HepG2 (cell line): ENCODE results near the gene MAN1B1. TPM values are rescaled to one million over a fixed set of nuclear protein-coding genes. Genes with fewer than 3 reads are reported as not detected.

Source experiments
- ADNP ChIP-seq: sonication (generic); formaldehyde crosslinking; IDR thresholded peaks from 2 replicates; pipeline ENCODE4 v1.4.0; 2020; ENCODE audit warnings: missing genetic modification reagents
- AGO1 ChIP-seq: fragments of 200-400 bp; formaldehyde crosslinking; IDR thresholded peaks from 2 replicates; pipeline ENCODE4 v1.6.1; 2017; ENCODE audit warnings: mild to moderate bottlenecking, low read depth, low read length, moderate library complexity; ENCODE audit not compliant: poor library complexity, severe bottlenecking
- AKAP8 ChIP-seq: sonication (generic); formaldehyde crosslinking; IDR thresholded peaks from 2 replicates; pipeline ENCODE4 v1.5.1; 2020; ENCODE audit warnings: mild to moderate bottlenecking, missing genetic modification reagents
- ASH2L ChIP-seq: fragments of 300-600, 200-600 bp; sonication (generic); IDR thresholded peaks from 2 replicates; pipeline ENCODE4 v1.7.0; 2017; ENCODE audit warnings: low read depth, mild to moderate bottlenecking, moderate library complexity, mixed read lengths, low read length; ENCODE audit not compliant: insufficient read length
- BRCA1 ChIP-seq: sonication (generic); formaldehyde crosslinking; IDR thresholded peaks from 2 replicates; pipeline ENCODE4 v1.4.0; 2020; ENCODE audit warnings: missing genetic modification reagents
- EP300 ChIP-seq, 3 experiments: sonication (generic) in 1 of 3; formaldehyde crosslinking in 1 of 3; IDR thresholded peaks; 2 replicates each; pipeline versions ENCODE4 v1.5.1 to v1.6.1; 2011 to 2020; ENCODE audit warnings: low read depth in 2 of 3, low read length in 2 of 3, borderline replicate concordance in 1 of 3, improper control_type of control experiment in 1 of 3, mild to moderate bottlenecking in 1 of 3, missing genetic modification reagents in 1 of 3, moderate library complexity in 1 of 3
- HMGA1 ChIP-seq: sonication (generic); formaldehyde crosslinking; conservative IDR thresholded peaks from 2 replicates; pipeline ENCODE4 v1.4.0; 2020; ENCODE audit warnings: missing genetic modification reagents
- KDM2A ChIP-seq: sonication (generic); formaldehyde crosslinking; IDR thresholded peaks from 2 replicates; pipeline ENCODE4 v1.4.0; 2020; ENCODE audit warnings: low read depth, missing genetic modification reagents, borderline replicate concordance
- KDM3A ChIP-seq: IDR thresholded peaks from 2 replicates; pipeline ENCODE4 v1.6.1; 2018; ENCODE audit warnings: low read depth, missing compliant biosample characterization
- NONO ChIP-seq, 2 experiments: fragments of 450-650 bp in 1 of 2; sonication (generic) in 1 of 2; formaldehyde crosslinking in 1 of 2; IDR thresholded peaks in 1 of 2; conservative IDR thresholded peaks in 1 of 2; 2 replicates each; pipeline versions ENCODE4 v1.6.1 to v1.8.0; 2017 to 2022; ENCODE audit warnings: mild to moderate bottlenecking in 1 of 2, missing genetic modification reagents in 1 of 2, moderate library complexity in 1 of 2
- RFX5 ChIP-seq: IDR thresholded peaks from 2 replicates; pipeline ENCODE4 v1.6.1; 2011; ENCODE audit warnings: low read depth, low read length, improper control_type of control experiment
- SRY ChIP-seq: sonication (generic); formaldehyde crosslinking; IDR thresholded peaks from 2 replicates; pipeline ENCODE4 v1.8.0; 2022; ENCODE audit warnings: mild to moderate bottlenecking, missing genetic modification reagents
- TBP ChIP-seq: sonication (generic); formaldehyde crosslinking; IDR thresholded peaks from 2 replicates; pipeline ENCODE4 v1.5.0; 2020; ENCODE audit warnings: missing genetic modification reagents
- ZBTB8A ChIP-seq: sonication (generic); formaldehyde crosslinking; IDR thresholded peaks from 2 replicates; pipeline ENCODE4 v1.4.0; 2020; ENCODE audit warnings: mild to moderate bottlenecking, low read depth, missing genetic modification reagents, borderline replicate concordance
- ZNF558 ChIP-seq: sonication (generic); formaldehyde crosslinking; IDR thresholded peaks from 2 replicates; pipeline ENCODE4 v1.9.0; 2022; ENCODE audit warnings: mild to moderate bottlenecking, missing genetic modification reagents, borderline replicate concordance
- ZNF563 ChIP-seq: sonication (generic); formaldehyde crosslinking; IDR thresholded peaks from 2 replicates; pipeline ENCODE4 v1.8.0; 2022; ENCODE audit warnings: mild to moderate bottlenecking, moderate library complexity, missing genetic modification reagents
- ZNF619 ChIP-seq: sonication (generic); formaldehyde crosslinking; IDR thresholded peaks from 2 replicates; pipeline ENCODE4 v1.4.0; 2020; ENCODE audit warnings: mild to moderate bottlenecking, missing genetic modification reagents
- ZNF678 ChIP-seq: sonication (generic); formaldehyde crosslinking; IDR thresholded peaks from 2 replicates; pipeline ENCODE4 v1.4.0; 2020; ENCODE audit warnings: mild to moderate bottlenecking, missing genetic modification reagents
- polyA plus RNA-seq, 8 experiments: library from polyadenylated mRNA; depleted of rRNA in 3 of 8; stranded (reverse) in 7 of 8; unstranded in 1 of 8; fragments of >200 nt; fragmentation: Illumina TruSeq in 4 of 8; extraction: Trizol in 4 of 8; gene quantifications; 2 replicates each; pipeline versions ENCODE4 v1.2.1 to v1.2.3, GENCODE V29; 2011 to 2016; ENCODE audit warnings: low read depth in 4 of 8, missing spikeins in 1 of 8, mixed read lengths in 1 of 8; ENCODE audit not compliant: insufficient read depth in 1 of 8
- total RNA-seq, 5 experiments: library from RNA; depleted of rRNA; stranded (reverse); fragments of >200 nt; fragmentation: Illumina TruSeq; extraction: Trizol; gene quantifications; 2 replicates each; pipeline ENCODE4 v1.2.3, GENCODE V29; 2016; ENCODE audit warnings: low read depth in 1 of 5
- TF ChIP-seq, protein P1 (sequence below): sonication (generic); formaldehyde crosslinking; IDR thresholded peaks from 2 replicates; pipeline ENCODE4 v1.4.0; 2020; ENCODE audit warnings: mild to moderate bottlenecking, missing genetic modification reagents, borderline replicate concordance
- TF ChIP-seq, protein P2 (sequence below): IDR thresholded peaks from 2 replicates; pipeline ENCODE4 v1.6.1; 2016; ENCODE audit warnings: mild to moderate bottlenecking, missing biosample characterization, missing genetic modification reagents
- TF ChIP-seq, protein P3 (sequence below): sonication (generic); formaldehyde crosslinking; IDR thresholded peaks from 2 replicates; pipeline ENCODE4 v1.4.0; 2020; ENCODE audit warnings: mild to moderate bottlenecking, low read depth, missing genetic modification reagents

Gene MAN1B1
- total and polyA plus RNA-seq, 2 of the 13 experiments (the other 11 are each of a cell fraction or from before 2014, with no cell fraction given), result 48.9 to 59.5 TPM

DNA sequence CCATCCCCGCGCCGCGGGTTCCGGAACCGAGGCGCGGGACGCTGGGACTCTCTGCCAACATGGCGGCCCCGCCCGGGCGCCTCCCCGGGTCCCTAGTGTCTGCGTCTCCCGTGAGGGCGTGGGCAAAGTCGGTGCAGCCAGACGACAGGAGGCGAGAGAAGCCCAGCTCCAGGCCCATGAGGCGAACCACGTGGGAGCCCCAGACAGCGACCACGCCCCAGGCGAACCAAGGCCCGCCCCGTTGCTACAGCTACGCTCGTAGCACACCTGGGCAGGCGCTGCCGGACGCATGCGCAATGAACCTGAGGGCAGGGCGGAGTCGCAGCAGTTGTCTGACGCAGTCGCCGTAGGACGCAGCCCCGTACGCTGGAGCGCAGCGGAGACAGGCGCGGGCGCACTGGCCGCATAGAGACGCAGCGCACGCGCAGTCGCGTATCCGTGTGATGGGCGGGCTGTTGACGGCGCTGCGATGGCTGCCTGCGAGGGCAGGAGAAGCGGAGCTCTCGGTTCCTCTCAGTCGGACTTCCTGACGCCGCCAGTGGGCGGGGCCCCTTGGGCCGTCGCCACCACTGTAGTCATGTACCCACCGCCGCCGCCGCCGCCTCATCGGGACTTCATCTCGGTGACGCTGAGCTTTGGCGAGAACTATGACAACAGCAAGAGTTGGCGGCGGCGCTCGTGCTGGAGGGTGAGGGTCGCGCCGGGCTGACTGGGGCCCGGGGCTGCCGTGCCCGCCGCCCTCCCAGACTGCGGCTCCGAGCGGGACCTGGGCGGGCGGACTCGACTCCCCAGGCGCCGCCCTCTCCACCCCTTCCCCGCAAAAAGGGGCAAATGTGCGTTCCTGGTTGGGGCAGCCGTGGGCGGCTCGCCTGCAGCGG is at the start of gene MAN1B1 (continued):
- TF ChIP-seq, protein P1, sequence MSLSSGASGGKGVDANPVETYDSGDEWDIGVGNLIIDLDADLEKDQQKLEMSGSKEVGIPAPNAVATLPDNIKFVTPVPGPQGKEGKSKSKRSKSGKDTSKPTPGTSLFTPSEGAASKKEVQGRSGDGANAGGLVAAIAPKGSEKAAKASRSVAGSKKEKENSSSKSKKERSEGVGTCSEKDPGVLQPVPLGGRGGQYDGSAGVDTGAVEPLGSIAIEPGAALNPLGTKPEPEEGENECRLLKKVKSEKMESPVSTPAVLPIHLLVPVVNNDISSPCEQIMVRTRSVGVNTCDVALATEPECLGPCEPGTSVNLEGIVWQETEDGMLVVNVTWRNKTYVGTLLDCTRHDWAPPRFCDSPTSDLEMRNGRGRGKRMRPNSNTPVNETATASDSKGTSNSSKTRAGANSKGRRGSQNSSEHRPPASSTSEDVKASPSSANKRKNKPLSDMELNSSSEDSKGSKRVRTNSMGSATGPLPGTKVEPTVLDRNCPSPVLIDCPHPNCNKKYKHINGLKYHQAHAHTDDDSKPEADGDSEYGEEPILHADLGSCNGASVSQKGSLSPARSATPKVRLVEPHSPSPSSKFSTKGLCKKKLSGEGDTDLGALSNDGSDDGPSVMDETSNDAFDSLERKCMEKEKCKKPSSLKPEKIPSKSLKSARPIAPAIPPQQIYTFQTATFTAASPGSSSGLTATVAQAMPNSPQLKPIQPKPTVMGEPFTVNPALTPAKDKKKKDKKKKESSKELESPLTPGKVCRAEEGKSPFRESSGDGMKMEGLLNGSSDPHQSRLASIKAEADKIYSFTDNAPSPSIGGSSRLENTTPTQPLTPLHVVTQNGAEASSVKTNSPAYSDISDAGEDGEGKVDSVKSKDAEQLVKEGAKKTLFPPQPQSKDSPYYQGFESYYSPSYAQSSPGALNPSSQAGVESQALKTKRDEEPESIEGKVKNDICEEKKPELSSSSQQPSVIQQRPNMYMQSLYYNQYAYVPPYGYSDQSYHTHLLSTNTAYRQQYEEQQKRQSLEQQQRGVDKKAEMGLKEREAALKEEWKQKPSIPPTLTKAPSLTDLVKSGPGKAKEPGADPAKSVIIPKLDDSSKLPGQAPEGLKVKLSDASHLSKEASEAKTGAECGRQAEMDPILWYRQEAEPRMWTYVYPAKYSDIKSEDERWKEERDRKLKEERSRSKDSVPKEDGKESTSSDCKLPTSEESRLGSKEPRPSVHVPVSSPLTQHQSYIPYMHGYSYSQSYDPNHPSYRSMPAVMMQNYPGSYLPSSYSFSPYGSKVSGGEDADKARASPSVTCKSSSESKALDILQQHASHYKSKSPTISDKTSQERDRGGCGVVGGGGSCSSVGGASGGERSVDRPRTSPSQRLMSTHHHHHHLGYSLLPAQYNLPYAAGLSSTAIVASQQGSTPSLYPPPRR (CRISPR knock-in tag), result no peak
- TF ChIP-seq ZBTB8A (CRISPR knock-in tag) (peak; percentile 53; the same call in 1 of the 2 replicates), SRY (CRISPR knock-in tag) (peak; percentile 31), AGO1 (peak; percentile 89), ADNP (CRISPR knock-in tag) (no peak), ZNF558 (CRISPR knock-in tag) (no peak), ZNF619 (no peak; the same call in 1 of the 2 replicates), KDM2A (CRISPR knock-in tag) (peak; percentile 72), KDM3A (0 out of 2 replicates have a peak, but pooled peaks have one; percentile 64), ASH2L (peak; percentile 9), RFX5 (peak; percentile 42; the same call in 1 of the 2 replicates), HMGA1 (CRISPR knock-in tag) (no peak), ZNF563 (no peak), TBP (CRISPR knock-in tag) (no peak), BRCA1 (CRISPR knock-in tag) (peak; percentile 70; the same call in 1 of the 2 replicates), AKAP8 (no peak), EP300 (IDR thresholded peaks at IDR 0.05; ENCODE audit: low read depth in 2 of 2, low read length in 2 of 2) (no peak), EP300 (CRISPR knock-in tag; IDR thresholded peaks at IDR 0.05; ENCODE audit: borderline replicate concordance) (no peak), ZNF678 (CRISPR knock-in tag) (no peak), NONO (IDR thresholded peaks at IDR 0.05) (no peak), NONO (CRISPR knock-in tag; conservative IDR thresholded peaks at IDR 0.05) (peak; percentile 80)
- TF ChIP-seq, protein P2, sequence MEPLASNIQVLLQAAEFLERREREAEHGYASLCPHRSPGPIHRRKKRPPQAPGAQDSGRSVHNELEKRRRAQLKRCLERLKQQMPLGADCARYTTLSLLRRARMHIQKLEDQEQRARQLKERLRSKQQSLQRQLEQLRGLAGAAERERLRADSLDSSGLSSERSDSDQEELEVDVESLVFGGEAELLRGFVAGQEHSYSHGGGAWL (CRISPR knock-in tag), result peak; percentile 93; the same call in 1 of the 2 replicates
- TF ChIP-seq, protein P3, sequence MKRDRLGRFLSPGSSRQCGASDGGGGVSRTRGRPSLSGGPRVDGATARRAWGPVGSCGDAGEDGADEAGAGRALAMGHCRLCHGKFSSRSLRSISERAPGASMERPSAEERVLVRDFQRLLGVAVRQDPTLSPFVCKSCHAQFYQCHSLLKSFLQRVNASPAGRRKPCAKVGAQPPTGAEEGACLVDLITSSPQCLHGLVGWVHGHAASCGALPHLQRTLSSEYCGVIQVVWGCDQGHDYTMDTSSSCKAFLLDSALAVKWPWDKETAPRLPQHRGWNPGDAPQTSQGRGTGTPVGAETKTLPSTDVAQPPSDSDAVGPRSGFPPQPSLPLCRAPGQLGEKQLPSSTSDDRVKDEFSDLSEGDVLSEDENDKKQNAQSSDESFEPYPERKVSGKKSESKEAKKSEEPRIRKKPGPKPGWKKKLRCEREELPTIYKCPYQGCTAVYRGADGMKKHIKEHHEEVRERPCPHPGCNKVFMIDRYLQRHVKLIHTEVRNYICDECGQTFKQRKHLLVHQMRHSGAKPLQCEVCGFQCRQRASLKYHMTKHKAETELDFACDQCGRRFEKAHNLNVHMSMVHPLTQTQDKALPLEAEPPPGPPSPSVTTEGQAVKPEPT (CRISPR knock-in tag), result peak; percentile 34
